HG03103 (cell line): ENCODE measurements around the gene CDH4.
"Not testable (repeated sequence)": the region's sequence is repeated elsewhere in the genome, so short reads cannot be mapped to it uniquely, and the experiment has no call there.

Experiments
- ATAC-seq: cut with Tn5 transposase; IDR thresholded peaks from one replicate; pipeline ENCODE4 v1.9.1; 2021; ENCODE audit warnings: low read depth; ENCODE audit not compliant: unreplicated experiment

Gene CDH4

DNA sequence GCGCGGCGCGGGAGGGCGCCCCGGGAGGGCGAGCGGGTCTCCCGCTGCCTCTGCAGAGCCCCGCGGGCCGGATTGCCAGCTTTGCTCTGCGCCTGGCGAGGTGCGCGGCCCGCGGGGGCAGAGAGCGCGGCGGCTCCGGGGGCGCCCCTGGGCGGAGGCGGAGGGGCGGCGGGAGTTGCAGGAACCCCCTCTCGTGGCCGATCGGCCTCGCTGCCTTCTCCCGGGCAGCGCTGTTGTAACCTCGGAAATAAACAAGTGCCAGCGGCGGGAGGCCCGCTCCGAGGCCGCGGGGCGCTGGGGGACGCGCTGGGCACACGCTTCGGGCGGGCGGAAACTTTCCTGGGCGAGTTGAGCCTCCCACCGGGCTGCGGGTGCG, 1.2 kb downstream of the CDH4 start:
- no peak for ATAC-seq

DNA sequence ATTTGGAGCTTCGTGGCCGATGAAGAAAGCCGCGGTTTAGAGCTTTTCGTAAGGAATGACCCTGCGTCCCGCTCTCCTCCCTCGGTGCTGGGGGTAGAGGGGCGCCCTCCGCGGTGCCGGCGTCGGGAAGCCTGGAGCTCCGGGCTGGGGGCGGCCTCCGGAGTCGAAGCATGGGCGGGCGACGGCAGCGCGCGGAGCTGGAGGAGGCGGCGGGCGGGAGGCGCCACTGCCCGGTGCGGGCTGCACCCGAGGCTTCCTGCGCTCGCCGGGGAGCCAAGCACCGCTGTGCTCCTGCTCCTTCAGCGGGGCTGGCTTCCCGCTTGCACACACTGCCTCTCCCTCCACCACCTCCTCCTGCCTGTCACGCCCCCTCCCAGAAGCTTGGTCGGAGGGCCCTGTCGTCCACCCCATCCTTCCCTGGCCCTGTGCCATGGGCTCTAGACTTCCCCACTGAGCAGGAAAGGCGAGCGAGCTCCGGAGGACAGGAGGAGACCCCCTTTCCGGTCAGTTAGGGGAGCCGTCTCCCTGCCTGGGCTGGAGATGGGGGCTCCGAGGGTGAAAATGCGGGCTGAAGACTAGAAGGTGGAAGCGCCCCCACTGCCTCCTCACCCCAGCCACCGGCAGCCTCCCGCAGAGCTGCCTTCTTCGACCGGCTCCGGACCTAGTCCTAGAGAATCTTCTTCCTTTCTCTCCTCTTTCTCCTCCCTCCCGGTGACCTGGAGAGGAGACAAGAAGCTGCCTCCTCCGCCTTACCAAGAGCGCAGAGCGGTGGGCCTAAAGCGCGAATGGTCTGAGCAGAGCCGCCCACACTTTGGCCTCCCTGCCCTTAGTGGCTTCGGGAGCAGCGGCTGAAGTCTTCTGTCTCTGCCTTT, 1.8 kb downstream of the CDH4 start:
- no peak for ATAC-seq

DNA sequence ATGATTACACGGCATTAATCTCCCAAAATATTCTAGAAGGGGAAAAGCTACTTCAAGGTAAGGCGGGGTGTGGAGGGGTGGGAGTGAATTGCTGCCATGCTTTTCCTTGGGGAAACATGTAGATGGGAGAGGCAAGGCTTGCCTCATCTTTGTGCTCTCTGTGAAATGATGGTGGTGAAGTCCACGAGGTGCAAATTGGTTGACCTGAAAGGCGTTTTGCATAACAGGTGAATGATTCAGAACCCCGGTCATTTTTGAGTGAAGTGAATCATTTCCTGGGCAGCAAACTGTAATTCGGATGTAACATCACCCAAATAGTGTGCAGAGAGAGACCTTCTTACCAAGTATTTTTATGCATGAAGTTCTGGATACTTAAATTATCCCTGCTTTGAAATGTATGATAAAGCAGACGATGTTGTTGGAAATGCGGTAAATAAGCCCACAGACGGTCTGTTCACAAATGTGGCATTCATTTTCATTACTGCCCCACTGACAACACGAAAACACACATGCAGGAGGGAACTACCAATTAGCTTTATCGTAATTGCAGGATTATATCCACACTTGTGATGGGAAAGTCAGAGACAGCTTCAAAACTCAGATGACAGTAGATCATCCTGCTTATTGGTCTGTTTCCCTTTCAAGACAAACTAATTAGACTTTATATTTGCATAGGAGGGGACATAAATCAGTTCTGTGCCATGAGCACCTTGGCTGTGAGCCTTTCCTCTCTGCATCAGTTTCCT, 3.0 kb downstream of the CDH4 start:
- ATAC-seq = no peak

DNA sequence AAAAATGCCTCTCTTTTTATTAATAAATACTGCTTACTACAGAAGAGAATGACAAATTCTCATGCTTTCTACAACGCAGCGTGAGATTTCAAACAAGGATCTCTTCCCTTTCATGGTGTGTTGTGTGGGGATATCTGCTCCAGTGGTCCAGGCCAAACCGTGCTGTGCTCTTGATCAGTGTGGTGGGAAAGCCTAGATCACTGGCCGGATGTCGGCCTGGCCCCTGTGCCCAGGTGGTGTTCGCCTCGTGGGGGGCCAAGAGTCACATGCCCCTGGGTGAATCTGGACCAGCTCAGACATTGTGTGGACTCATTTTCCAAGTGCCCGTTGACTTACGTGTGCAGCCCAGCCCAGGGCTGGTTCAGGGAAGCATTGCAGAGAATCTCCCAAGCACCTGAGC, 4.3 kb downstream of the CDH4 start:
- no peak for ATAC-seq

DNA sequence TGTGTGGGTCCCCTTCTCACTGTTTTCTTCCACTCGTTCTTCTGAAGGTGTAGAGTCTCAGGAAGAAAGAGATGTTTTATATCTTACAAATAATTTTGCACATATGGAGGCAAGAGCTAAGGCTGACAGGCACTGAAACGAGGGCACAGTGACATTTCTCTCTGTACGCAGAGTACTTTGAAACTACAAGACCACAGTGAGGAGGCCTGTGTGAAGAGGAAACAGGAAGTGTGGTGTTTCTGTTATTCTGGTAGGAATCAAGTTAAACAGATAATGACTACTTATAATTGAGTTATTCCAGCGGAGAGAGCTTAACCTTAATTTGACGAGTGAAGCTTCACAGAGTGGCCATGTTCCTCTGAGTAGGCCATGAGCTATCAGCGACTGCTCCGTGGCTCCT, 4.8 kb downstream of the CDH4 start:
- no peak for ATAC-seq

DNA sequence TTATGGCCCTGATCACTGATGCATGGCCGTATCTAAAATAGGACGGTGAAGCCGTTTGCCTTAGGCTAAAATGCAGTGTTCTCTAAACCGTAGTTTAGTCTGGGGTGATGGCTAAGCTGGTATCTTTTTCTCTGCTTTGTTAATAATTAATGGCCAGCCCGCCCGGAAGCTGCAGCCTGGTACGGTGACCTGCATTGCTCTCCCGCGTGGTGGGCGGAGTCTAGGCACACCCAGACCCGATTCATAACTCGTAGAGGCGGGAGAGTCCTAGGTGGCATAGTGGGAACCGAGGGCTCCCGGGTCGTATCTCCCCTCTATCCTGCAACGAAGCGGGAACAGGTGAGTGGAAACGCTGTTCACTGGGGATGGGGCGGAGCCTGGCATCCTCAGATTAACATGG, 5.5 kb downstream of the CDH4 start:
- ATAC-seq = no peak

DNA sequence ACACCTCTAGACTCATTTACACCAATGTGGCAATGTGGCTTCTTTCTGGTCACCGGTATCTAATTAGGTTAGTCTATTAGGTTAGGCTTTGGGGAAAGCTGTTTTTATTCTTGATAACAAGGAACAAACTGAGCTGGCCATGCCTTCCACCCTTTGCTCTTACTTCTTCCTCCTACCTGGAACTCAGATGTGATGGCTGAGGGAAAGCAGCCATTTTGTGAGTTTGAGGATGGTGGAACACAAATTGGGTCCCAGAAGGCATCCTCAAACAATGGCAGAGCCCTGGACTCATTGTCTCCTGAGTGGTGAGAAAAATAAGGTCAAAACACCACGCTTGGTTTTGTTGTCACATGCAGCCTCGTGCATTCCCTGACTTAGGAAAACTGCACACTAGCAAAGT, 7.7 kb downstream of the CDH4 start:
- no peak for ATAC-seq

DNA sequence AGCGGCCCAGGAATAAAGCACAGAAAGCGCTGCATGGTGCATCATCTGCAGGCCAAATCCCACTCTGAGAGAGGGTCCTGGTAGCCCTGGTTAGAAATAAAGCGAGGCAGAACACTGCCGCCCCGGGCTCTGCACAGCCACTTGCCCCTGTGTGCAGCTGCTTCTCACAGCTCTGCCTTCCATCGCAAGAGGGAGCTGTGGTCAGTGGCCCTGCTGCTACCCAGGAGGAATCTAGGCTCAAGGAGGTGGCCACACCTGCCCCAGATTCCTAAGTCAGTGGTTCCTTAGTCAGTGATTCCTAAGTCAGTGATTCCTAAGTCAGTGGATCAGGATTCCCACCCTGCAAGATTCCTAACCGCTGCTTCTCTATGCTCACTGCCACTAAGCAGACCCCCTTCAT, 8.8 kb downstream of the CDH4 start:
- no peak for ATAC-seq

DNA sequence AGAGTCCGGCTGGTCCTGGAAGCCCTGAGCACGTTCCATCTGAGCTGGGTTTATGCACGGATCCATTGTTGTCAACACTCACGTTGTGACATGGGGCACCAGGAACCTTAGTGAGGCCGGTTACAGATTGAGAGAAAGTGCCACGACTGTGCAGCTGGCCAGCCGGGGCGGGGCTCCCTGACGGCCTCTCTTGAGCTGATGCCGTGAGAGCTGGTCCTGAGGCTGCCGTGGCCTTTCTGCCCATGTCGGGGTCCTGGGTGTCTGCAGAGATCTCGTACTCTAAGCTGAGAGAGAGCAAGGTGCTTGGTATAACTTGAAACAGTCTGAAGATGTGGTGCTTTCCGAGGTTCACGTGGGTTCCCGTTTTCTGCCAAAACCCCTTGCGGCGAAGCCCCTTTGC, 10.0 kb downstream of the CDH4 start:
- ATAC-seq = no peak

DNA sequence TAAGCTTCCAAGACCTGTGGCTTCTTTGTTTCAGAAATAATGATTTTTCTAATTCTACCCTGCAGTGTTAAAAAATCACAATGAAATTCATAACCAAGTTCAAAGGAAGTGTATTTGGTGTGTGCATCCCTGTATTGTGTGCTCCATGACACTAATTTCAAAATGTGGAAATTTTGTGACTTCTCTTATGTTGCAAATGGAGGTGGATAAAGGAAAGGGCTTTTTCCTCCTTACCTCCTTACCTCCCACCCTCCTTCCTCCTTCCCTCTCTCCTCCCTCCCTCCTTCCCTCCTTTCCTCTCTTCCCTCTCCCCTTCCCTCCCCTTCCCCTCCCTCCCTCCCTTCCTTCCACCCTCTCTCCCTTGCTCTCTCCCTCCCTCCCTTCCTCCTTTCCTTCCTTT, 10.5 kb downstream of the CDH4 start:
- ATAC-seq = no peak

DNA sequence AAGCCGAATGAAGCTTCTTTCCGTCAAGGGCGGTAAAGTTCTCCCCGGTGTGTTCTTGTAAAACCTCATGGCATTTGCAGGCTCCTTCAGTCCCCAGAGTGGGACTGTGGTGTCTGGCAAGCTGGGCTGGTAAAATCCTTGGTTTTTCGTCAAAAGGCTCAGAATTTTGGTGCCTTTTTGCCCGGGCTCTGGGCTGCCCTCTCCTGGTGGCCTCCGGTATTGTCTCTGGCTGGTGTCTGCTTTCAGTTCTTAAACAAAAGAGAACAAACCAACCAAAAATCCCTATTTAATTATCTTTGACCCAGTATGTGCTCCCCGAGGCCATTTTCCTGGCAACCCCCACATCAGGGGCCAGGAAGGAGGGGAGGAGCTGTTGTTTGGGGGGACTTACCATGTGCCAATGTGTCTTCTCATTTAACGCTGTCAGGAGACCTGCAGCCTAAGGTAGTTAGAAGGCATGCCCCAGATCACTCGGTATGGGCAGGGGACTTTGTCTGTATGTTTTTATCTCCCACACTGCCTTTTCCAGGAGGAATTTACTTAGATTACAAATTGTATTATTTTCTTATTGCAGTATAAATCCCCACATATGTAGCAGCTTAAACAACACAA, 11.1 kb downstream of the CDH4 start:
- ATAC-seq = no peak

DNA sequence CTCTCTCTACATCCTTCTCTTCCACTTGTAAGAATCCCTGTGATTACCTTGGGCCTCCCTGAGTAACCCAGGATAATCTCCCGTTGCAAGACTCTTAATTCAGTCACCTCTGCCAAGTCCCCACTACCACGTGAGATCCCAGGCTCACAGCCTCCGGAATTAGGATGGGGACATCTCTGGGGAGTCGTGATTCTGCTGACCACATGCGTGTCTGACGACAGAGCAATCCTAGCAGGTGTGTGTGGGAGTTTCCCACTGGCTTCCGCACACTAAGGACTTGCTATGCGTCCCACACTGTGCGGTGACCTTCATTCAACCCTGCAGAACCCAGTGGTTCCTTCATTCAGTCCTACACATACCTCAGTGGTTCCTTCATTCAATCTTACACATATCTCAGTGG, 11.9 kb downstream of the CDH4 start:
- ATAC-seq = no peak

DNA sequence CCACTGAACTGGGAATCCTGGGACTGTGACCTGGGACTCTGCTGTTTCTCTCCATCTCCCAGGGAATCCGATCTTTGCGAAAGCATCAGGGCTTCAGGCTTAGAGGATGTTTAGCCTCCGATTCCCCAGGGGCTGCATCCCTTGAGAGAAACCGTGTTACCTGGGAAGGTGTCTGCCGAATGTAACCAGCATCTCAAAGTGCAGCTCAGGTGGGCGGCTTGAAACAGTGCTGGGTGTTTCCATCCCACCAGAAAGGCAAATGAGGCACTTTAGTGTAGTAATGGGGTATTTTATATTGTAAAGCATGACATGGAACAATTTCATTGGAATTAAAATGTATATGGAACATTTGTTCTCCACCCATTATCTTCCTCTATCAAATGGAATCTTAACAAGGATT, 15.2 kb downstream of the CDH4 start:
- no peak for ATAC-seq

DNA sequence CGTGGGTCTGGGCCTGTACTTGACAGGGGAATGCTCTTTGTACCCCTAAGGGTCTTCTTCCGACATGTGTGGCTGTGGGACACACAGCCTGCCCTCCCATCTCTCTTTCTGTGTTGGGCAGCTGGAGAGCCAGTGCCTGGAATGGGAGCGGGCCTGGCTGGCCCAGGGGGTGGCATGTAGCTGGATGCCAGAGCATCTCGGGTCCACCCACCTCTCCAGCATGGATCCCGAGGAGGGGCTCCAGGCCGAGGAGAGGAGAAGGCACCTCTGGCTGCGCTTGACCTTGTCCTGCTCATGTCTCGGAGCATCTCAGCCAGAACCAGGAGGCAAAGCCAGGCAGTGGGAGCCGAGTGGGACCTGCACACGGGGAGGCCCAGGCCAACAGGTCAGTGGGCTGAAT, 16.0 kb downstream of the CDH4 start:
- ATAC-seq = no peak

DNA sequence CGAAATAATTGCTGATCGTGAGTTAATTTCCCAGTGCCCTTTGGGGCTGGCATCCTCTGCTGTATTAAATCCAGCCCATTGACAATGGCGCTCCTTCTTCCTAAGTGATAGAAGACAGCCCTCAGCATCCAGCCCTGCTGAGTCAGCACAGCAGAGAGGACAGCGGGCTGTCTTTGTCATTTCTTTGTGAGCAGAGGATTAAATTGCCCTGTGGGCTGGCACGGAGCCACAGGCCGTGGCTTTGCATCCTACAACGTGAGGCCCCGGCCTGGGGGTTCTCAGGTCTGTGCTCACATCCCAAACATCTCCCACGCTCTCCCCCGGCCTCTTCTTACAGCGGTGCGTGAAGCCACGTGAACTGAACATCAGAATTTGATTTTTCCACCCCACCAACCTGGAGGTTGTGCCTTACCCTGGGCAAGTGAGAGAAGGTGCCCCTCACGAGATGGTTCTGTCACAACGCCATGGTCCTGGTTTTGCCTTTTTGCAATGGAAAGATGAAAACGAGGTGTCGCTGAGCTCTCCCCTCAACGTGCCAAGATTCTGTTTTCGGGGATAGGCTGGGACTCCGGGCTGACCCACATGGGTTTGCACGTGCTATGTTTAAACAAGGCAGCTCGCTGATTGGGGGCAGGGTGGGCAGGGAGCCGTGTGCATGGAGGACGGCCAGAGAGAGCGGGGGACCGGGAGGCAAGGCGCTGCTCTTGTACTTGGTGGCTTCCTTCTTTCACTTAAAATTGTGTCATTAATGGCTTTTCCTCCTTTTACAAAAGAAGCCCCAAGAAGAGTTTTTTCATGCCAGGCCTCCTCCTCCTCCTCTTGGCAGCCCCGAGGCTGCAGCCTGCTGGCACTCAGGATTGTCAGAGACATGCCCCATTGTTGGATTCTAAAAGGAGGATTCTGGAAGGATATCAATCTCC, 19.5 kb downstream of the CDH4 start:
- no peak for ATAC-seq

DNA sequence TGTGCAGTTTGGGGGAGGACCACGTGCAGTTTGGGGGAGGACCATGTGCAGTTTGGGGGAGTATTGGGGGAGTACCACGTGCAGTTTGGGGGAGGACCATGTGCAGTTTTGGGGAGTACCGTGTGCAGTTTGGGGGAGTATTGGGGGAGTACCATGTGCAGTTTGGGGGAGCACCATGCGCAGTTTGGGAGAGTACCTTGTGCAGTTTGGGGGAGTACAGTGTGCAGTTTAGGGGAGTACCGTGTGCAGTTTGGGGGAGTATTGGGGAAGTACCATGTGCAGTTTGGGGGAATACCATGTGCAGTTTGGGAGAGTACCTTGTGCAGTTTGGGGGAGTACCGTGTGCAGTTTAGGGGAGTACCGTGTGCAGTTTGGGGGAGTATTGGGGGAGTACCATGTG, 21.0 kb downstream of the CDH4 start:
- not testable (repeated sequence) for ATAC-seq

DNA sequence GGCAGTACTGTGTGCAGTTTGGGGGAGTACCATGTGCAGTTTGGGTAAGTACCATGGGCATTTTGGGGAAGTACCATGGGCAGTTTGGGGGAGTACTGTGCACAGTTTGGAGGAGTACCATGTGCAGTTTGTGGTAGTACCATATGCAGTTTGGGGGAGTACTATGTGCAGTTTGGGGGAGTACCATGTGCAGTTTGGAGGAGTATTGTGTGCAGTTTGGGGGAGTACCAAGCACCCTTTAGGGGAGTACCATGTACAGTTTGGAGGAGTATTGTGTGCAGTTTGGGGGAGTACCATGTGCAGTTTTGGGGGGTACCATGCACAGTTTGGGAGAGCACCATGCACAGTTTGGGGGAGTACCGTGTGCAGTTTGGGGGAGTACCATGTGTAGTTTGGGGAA, 21.6 kb downstream of the CDH4 start:
- not testable (repeated sequence) for ATAC-seq

DNA sequence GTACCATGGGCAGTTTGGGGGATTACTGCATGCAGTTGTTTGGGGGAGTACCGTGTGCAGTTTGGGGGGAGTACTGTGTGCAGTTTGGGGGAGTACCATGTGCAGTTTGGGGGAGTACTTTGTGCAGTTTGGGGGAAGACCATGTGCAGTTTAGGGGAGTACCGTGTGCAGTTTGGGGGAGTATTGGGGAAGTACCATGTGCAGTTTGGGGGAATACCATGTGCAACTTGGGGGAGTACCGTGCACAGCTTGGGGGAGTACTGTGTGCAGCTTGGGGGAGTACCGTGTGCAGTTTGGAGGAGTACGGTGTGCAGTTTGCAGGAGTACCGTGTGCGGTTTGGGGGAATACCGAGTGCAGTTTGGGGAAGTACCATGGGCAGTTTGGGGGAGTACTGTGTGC, 22.3 kb downstream of the CDH4 start:
- no peak for ATAC-seq

DNA sequence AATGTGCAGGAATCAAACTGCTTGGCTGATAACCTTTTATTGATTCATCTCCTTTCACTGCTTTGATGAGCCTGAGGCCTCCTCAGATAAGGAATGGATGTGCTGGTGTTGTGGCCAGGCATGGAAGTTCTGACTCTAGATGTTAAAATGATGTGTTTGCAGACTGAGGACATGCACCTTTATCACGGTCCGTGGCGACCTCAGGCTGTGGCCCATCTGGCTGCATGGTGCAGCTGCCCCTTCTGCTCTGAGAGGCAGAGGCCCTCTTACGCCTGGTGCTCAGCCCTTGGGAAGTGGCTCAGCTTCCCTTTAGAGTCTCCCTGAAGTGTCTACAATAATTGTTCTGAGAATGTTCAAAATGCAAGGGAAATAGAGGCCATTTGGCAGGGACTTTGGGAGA, 26.2 kb downstream of the CDH4 start:
- no peak for ATAC-seq

DNA sequence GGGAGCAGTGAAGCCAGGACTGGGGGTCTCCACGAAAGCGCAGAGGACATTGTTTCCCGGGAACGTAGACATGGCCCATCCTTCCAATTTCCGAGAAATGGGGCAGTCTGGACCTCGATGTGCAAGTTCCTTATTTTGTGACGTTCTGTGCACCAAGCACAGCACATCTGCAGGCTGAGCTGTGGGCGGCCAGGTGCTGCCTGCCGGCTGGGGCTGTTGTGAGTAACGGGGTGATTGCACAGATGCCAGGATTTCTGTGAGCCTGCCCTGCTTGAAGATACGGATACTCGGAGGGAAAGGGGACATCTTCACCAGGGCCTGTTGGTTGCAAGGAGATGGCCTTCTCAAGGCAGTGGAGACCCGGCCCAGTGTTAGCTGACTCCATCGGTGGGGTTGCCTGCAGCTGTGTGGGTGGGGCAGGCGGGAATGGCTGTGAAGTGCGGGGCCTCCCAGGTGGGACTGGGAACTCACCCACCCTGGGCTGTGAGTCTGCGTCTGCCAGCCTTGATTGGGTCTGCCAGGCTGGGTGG, 27.6 kb downstream of the CDH4 start:
- no peak for ATAC-seq
